Nasal cavity respiratory epithelium epithelial cell of viscerocranial mucosa (primary cell): Measurements from ENCODE around the gene C2orf92. TPM values are rescaled to one million over a fixed set of nuclear protein-coding genes. Genes with fewer than 3 reads are reported as not detected.

Source experiments
- total RNA-seq: library from RNA; depleted of rRNA; stranded (reverse); fragments of >200 nt; gene quantifications from 2 replicates; pipeline ENCODE4 v1.2.3, GENCODE V29; 2014

The C2orf92 gene
- 1.0 and 3.1 TPM in 2 replicates for total RNA-seq

GRCh38 chr2:97669448-97669847 lies at the start of gene C2orf92:
Gene C2orf92 (plus strand): TSS chr2:97669713. CDS start chr2:97669789, 76 bp downstream.

GRCh38 chr2:97645695-97646629 lies 23.6 kb upstream of the C2orf92 start, which contains the start of gene COX5B:
Gene COX5B (plus strand): TSS chr2:97646062. CDS start chr2:97646087, 25 bp downstream.

GRCh38 chr2:97663962-97664635 lies 5.4 kb upstream of the C2orf92 start, which contains the start of gene ACTR1B:
Gene ACTR1B (minus strand): TSS chr2:97664044. CDS start chr2:97663890, 154 bp downstream.

GRCh38 chr2:97713296-97714083 lies 44.0 kb downstream of the C2orf92 start, which contains the start of gene ZAP70:
Gene ZAP70 (plus strand): TSS chr2:97713576. CDS start chr2:97724037, 10,461 bp downstream.

Other genes starting within 250 kb of the C2orf92 start
- 5.8 and 23.4 TPM in 2 replicates for gene ANKRD36B, start 79.8 kb upstream of the C2orf92 start, total RNA-seq
- 231 and 435 TPM in 2 replicates for gene COX5B, start 23.7 kb upstream of the C2orf92 start, total RNA-seq
- gene ACTR1B, start 5.7 kb upstream of the C2orf92 start, total RNA-seq = 28.4 and 37.8 TPM in 2 replicates
- gene ZAP70, start 43.9 kb downstream of the C2orf92 start, total RNA-seq = 0.07 TPM in 1 of 2 replicates, not detected in the other